Daoy (cell line): ENCODE results near the gene RASAL3. TPM values are rescaled to one million over a fixed set of nuclear protein-coding genes. Genes with fewer than 3 reads are reported as not detected.
A peak's percentile ranks its signal among the peaks of the same experiment; 100 is the strongest.

Experiments used
- DNase-seq: peaks from one replicate; pipeline ENCODE4 v3.0.0-alpha.2; 2015; ENCODE audit warnings: low read depth
- total RNA-seq: library from RNA; depleted of rRNA; stranded (reverse); fragments of >200 nt; shearing (Covaris generic); gene quantifications from 2 replicates; pipeline ENCODE4 v1.2.3, GENCODE V29; 2014

Gene RASAL3
- total RNA-seq, 1 experiment from 2014 or later: not detected

DNA sequence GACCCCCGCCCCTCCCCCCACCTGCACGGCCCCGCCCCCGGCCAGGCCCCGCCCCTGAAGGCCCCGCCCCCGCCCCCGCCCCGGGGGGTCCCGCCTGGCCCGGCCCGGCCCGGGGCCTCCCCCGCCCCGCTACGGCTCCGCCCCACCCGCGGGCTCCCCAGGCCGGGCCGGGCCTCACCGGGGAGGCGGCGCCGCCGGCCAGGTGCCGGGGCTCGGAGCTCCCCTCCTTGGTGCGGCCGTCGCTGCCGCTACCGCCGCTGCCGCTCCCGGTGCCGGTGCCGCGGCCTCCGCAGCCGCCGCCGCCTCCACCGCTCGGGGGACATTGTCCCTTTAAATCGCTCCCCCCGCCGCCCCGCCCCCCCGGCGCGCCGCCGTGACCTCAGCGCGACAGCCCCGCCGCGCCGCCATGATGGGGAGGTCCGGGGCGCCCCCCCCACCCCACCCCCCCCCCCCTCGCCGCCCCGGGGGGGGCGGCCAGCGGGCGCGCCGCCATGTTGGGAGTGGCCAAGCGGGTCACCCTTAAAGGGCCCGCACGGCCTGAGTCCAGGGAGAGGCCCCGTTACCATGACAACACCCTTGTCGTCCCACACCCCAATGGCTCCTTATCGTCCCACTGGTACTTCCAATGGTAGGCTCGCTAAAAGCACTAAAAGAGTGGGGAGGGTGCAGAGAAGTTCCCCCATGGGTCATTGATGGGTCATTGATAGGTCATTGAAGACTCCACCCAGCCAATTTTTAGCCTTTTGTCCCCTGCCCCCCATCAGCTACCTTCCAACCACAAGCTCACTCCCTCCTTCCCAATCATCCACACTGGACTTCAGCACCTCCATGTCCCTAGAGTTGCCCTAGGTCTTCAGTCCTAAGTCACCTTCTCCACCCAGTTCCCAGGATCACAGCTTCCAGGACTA is 14.5 kb downstream of the RASAL3 start, which contains the start of gene WIZ:
TSS of gene WIZ (minus strand) at position 337 of the 908 bp plus-strand sequence. CDS start 1,649 bp downstream, outside the sequence.
- DNase-seq: peak; percentile 87

DNA sequence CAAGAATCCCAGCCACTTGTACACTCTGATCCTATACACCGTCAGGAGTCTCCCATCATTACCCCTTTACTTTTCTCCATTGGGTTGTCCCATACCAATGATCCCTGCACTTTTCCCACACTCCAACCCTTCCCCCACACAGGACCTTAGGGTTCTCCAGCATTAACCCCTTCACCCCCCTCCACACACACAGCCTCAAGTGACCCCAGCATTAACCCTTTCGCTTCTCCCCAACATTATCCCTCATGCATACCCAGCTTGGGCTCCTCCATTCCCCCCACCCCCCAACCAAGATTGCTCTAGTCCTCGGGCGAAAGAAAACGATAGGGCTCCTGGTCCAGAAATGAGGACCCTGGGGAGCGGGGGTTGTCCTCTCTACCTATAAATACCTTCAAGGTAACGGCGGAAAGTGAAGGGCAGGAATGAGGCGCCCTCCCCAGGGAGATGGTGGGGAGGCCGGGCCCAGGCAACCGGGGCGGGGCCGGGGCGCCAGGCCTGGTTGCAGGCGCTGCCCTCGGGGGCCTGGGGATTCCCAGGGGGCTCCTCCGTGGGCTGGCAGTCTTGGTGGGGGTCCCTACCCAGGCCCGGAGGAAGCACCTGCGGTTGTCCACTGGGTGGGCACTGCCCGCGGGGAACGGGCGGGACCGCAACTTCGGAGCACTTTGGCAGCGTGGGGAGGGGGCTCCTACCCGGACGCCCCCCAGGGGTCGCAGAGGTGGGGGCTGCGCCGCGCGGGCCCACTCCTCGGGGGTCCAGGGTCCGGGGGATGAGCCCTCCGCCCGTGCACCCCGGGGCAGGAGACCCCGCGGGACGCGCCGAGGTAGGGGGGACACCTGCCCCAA is 15.3 kb downstream of the RASAL3 start:
- DNase-seq: no peak

DNA sequence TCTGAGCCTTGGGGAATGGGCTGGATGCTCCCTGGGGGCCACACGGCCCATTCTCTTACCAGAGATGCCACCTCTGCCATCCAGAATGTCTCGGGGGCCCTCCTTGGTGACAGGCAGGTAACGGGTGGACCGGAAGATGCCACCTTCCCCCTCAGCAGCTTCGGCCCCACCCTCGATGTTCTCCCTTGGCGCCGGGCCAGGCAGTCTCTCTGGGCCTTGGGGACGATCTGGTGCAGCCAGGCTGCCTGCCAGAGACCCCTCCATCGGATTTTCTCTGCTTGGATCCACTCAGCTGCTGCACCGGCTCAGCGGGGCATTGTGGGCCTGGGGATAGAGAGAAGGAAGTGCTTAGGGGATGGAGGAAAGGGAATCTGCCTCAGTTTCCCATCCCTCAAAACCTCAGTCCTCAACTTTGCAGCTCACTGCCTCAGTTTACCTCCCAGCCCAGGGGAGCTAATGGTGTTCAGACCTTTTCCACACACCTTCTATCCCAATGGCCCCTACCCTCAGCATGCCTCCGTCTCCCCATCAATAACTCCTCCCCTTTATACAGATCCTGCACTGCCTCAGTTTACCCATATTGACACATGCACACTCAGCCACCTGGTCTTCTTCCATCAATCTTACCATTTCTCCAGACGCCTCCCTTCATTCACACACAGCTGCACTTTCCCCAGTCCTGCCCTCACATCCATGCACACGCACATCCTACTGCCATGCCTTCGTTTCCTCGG is 16.1 kb downstream of the RASAL3 start:
- no peak for DNase-seq

DNA sequence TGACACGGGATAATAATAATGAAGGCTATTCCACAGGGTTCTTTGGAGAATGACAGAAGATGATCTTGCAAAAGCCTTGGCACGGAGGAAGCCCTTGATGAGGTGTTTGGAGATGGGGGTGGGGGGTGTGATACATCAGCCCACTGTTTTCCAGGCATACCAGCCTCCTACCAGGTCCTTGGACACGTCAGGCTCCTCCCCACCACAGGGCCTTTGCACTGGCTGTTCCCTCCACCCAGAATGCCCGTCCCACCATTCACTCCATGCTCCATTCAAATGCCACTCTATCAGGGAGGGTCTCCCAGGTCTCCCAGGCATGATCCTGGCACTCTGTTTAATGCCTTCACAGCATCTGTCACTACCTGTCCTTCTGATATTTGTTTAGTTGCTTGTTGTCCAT is 17.3 kb downstream of the RASAL3 start:
- DNase-seq: no peak

DNA sequence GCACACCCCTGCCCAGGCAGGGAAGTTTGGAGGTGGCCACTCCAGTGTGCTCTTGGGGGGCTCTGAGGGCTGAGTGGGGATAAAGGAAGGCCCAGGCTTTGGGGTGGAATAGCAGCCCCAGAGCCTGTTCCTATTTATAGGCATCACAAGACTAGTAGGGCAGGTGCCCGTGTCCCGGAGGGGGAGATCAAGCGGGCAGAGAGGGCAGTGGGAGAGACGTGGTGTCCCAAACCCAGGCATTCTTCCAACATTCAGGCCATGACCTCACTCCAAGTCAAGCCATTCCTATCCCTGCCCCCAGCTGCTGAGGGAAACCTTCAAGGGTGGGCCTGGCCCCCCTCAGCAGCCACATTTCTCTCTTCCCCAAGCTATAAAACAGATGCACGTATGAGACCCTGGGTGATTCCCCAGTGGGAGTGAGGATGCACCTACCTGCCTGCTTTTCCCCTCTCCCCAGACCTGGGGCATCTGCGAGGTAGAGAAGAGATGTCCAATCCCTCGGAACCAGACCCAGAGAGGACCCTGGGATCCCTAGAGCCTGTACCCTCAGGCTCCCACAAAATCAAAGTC is 18.5 kb downstream of the RASAL3 start:
- DNase-seq: no peak

DNA sequence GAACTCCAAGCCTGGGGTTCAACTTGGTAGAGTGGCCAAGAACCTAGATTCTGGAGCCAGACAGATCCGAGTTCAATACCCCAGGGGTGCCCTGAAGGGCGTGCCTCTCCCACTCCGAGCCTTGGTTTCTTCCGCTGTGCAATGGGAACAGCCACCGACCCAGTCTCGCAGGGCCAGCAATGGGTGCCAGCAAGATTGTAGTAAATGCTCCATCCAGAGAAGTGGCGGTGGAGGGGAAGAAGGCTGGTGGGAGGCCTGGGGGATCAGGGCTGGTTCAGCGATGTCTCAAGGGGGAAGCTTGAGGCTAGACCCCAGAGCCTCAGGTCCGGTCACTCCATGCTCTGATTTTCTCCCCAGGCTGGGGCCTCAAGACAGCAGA is 19.1 kb downstream of the RASAL3 start:
- no peak for DNase-seq

DNA sequence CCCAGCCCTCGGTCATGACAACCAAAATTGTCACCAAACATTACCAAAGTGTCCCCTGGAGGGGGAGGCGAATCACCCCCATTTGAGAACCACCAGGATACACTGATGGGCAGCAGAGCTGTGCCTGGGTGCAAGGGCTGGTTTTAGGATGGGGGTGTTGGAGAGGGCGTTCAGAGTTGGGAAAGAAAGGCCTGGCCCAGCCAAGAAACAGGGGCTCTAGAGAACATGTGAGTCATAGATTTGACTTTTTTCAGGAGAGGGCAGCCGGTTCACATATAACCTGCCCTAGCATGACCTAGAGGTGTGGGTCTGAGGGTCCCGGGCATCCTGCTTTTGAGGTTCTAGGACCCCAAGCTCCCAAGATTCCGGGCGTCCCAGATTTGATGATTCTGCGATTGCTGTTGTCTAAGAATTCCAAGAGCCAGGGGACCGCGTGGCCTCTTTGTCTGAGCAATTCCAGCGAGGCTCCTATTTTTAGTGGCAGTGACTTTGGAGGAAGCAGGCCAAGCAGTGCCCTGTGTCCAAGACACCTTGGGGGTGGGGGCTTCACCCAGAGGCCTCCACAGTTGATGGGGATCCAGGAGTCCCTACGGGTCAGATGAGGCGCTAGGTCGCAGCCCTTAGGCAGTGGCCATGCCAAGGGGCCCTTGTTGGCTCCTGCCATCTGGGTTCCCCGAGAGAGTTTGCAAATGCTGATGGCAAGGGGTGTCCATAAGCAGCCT is 19.7 kb downstream of the RASAL3 start:
- DNase-seq: no peak

DNA sequence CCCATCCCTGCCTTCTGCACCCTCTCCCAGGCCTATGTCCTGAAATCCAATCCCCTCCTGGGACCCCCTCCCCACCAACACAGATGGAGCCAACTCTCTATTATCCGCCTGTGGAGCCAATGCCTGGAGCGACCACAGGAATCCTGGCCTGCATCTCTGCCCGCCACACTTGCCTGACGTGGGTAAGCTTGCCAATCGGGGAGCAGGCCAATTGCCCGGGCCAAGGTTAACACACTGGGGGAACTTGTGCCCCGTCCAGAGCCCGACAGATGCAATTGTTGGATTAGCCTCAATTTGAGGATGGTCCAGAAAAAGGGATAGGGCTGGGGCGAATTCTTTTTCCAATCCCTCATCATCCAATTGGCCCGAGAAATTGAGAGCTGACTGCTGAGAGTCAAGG is 20.5 kb downstream of the RASAL3 start:
- DNase-seq: no peak

DNA sequence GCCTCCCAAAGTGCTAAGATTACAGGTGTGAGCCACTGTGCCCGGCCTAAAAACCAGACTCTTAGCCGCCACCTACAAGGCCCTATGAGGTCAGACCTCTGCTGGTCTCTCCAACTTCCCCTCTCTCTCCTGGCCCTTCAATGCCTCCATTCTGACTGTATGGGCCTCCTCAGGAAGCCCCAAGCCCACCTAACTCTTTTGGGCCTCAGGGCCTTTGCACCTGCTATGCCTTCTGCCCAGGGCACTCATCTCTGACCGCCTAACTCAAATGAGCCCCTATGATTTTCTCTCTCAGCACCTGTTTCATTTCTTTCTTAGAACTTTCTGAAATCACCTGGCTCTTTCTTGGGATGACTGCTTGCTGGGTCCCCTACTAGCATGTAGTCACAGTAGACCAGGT is 21.0 kb downstream of the RASAL3 start:
- no peak for DNase-seq

DNA sequence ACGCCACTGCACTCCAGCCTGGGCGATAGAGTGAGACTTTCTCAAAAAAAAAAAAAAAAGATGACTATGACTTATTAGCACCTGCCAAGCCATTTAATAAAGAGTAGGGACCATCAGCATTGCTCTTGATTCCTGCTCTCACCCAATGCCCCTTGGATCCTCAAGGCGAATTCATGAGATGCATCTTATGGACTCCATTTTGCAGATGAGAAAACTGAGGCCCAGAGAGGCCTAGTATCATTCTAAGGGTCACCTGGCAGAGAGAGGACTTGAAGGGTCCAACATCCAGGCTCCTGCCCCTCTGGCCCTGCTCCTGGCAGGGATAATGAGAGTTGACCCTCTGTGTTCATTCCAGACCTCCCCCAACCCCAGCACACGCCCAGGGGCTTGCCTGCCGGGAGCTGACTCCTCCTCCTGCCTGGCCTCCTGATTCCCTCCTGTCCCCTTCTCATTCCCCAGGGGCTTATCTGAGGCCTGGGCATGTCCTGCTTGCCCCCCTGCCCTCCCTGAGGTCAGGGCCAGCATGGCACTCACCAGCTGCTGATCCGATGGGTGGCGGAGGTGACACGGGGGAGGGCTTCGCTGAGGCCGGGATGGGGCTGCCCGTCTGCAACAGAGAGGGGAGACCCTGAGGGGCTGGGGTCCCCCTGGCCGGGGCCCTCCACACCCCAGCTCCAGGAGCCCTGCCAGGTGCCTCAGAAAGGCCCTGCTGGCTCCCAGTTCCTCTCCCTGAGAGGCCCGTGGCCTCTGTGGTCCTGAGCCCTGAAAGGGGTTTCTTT is 22.0 kb downstream of the RASAL3 start:
- DNase-seq: no peak

DNA sequence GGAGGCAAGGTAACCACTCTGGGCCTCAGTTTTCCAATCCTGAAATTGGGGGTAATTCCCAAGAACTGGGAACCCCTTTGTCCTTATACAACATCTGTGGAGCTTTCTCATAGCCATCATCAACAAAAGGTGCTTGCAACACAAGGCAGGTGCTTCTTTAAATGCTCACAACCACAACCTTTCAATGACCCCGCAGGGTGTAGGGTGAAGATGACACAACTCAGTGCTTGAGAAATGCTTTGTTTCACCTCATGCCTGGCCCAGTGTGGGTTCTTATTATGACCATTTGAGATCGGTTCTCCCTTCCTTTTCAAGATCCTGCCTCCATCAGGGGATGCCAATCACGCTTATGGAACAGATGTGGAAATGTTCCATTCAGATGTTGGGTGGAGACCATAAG is 23.0 kb downstream of the RASAL3 start:
- DNase-seq: no peak

DNA sequence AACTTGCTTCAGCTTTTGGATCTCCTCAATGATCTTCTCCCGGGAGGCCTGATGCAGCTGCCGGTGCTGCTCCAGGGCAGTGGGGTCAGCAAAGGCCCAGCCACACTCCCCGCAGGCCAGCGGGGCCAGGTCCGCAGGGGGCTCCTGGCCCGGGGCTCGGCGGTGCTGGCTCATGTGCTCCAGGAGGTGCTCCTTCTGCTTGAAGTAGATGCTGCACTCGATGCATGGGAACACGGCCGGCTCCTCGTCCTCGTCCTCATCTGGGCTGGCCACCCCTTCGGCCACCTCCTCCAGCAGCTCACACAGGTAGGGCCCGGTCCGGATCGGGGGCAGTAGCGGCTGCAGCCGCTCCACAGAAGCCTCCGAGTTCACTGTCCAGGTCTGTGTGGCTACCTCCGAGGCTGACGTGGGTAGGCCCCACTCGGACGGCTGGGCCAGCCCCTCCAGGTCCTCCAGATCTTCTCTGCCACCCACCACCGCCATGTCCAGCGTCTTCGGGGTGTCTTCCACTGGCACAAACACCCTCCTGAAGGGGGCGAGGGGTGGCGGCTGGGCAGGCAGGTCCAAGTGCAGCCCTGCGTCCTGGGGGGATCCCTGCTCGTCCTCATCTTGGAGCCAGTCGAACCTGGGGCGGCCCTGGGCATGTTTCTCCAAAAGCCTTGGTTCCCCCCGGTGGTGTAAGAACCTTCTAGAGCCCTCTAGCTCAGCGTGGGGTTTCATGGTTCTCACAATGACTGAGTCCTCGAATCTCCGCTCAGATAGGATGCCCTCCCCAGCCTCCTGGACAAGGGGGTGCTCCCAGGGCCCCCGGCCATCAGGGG is 24.3 kb downstream of the RASAL3 start:
- DNase-seq: no peak

DNA sequence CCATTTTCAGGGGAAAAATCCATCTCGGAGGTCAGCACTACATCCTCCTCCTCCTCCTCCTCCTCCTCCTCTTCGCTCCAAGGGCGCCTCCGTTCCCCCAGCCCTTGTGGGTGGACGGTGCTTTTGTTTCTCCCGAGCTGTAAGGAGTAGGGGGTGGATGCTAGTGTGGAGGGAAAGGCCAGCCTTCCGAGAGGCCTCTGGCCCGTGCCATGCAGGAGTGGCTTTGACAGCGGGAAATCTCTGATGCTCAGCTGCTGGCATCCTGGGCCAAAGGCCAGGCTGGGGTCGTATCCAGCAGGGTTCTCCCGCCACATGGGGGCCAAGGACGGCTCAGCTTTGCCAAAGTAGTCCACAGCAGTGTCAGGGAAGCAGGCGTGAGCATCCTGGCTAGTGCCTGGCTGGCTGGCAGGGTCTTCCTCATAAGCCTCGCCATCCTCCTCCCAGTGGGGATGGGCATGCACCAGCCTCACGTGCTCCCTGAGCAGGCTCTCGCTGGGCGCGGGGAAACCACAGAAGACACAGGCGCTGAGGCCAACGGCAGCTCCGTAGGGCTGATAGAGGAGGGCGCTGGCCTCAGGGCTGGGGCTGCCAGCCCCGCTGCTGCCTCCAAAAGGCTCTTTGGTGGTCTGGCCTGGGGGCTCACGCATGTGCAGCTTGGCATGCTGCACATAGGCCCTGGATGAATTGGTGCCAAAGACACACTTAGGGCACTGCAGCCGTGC is 25.1 kb downstream of the RASAL3 start:
- DNase-seq: no peak

DNA sequence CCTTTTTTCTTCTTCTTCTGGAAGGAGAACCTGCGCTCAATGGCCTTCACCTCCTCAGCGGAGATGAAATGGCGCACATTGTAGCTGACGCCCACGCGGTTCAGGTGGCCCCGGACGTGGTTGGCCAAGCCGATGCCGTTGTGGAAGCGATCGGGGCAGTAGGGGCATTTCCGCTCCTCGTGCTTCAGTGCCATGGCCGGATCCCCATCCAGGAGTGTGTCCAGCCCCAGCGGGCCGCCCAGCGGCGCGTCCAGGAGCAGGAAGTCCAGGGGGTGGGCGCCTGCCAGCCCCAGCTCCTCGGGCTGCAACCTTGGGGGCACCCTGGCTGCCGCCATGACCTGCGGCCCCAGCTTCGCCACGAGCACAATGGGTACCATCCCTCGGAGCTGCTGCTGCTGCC is 25.8 kb downstream of the RASAL3 start:
- no peak for DNase-seq

DNA sequence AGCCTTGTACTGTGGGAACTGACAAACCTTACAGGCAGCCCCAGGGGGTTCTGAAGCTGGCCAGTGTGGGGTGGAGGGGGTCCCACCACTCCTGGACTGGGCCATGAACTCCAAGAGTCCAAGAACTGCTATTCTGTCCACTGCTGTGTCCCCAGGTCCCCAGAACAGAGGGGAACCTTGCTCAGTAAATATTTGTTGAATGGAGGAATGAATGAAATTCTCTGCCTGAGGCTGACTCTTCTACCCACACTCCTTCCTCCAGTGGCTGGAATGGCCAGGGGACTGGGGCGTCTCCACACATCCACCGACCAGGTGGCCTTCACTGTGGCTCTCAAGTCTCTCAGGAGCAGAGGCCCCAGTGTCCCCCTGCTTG is 26.2 kb downstream of the RASAL3 start:
- DNase-seq: no peak

DNA sequence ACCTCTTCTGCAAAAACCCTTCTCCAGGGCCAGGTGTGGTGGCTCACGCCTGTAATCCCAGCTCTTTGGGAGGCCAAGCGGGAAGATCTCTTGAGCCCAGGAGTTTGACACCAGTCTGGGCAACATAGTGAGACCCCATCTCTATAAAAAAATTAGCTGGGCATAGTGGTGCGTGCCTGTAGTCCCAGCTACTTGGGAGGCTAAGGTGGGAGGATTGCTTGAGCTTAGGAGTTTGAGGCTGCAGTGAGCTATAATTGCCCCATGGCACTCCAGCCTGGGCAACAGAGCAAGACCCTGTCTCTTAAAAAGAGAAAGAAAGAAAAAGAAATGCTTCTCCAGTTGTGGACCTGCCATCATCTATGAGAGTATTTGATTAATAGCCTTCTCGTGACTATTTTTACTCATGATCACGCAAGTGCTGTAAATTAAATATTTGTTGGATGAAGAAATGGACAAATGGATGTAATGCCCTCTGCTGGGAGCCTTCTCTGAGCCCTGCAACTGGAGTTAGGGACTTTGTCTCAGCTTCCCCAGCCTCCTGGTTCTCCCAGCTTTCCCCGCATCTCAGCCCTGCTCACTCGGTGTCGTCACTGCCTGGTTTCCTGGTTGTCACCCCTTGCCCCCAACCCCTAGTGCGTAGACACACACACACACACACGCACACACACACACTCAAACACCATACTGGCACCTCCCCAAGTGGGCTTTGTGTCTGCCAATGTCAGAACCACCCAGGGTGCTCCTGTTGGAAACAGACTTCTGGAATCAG is 26.8 kb downstream of the RASAL3 start:
- DNase-seq: no peak

DNA sequence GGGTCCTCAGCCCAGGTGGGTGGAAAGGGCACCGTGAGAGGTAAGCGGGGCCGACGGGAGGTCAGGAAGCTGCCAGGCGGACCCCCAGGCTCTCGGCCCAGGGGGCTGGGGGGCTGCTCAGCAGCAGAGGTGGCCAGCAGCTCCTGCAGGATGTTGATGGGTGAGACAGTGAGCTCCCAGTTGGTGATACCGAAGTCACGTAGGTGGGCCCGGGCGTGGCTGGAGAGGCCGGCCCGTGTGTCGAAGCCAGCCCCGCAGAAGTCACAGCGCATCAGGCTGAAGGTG is 27.6 kb downstream of the RASAL3 start:
- no peak for DNase-seq
